ENCODE results near the gene TMEM30B.

DNA sequence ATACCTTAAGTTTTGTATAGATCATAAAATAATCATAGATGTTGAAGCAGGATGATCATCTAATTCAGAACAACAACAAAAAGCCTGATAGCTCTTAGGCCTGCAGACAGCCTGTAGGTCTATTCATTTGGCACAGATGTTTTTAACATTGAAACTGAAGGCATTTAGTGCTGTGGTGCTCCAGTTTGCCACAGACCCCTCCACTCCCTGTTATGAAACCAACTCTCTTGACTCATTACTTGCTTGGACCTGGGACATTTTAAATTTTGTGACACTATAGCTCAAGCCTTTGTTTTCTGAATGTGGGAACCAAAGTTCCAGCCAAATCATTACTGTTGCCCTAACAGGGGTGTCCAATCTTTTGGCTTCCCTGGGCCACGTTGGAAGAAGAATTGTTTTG, 49.4 kb upstream of the TMEM30B start:
- TF ChIP-seq POLR2A (IDR thresholded peaks at IDR 0.05) (no peak), POLR2AphosphoS5 (IDR thresholded peaks at IDR 0.05) (no peak)
- TF ChIP-seq, protein P1, sequence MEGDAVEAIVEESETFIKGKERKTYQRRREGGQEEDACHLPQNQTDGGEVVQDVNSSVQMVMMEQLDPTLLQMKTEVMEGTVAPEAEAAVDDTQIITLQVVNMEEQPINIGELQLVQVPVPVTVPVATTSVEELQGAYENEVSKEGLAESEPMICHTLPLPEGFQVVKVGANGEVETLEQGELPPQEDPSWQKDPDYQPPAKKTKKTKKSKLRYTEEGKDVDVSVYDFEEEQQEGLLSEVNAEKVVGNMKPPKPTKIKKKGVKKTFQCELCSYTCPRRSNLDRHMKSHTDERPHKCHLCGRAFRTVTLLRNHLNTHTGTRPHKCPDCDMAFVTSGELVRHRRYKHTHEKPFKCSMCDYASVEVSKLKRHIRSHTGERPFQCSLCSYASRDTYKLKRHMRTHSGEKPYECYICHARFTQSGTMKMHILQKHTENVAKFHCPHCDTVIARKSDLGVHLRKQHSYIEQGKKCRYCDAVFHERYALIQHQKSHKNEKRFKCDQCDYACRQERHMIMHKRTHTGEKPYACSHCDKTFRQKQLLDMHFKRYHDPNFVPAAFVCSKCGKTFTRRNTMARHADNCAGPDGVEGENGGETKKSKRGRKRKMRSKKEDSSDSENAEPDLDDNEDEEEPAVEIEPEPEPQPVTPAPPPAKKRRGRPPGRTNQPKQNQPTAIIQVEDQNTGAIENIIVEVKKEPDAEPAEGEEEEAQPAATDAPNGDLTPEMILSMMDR (IDR thresholded peaks at IDR 0.05), result no peak
